Heart right ventricle (tissue), 16 donors: Measurements from ENCODE around the gene RASAL2. TPM values are rescaled to one million over a fixed set of nuclear protein-coding genes. Genes with fewer than 3 reads are reported as not detected.

Experiments
- ATAC-seq, 8 donors: fragments of 200-7000 bp; cut with Tn5 transposase; one replicate each; pipeline ENCODE4 v1.9.1; 2020; ENCODE audit warnings: mild to moderate bottlenecking in 8 of 8, moderate library complexity in 8 of 8, moderate number of reproducible peaks in 1 of 8
- DNase-seq, 2 donors: peaks; one replicate each; pipeline ENCODE4 v3.0.0-alpha.2; 2020
- H3K27ac ChIP-seq, 10 donors: fragments of 200-600 bp; sonication (generic) in 2 of 10; one replicate each; pipeline versions ENCODE4 v1.5.0 to v1.8.0; 2020 to 2022; ENCODE audit warnings: mild to moderate bottlenecking in 3 of 10
- H3K27me3 ChIP-seq, 7 donors: fragments of 200-600 bp; one replicate each; pipeline ENCODE4 v1.8.0; 2021 to 2022; ENCODE audit warnings: mild to moderate bottlenecking in 2 of 7
- H3K36me3 ChIP-seq, 9 donors: fragments of 200-600 bp; sonication (generic) in 1 of 9; one replicate each; pipeline versions ENCODE4 v1.5.0 to v1.8.0; 2020 to 2022; ENCODE audit warnings: mild to moderate bottlenecking in 2 of 9
- H3K4me1 ChIP-seq, 9 donors: fragments of 200-600 bp; sonication (generic) in 1 of 9; one replicate each; pipeline versions ENCODE4 v1.5.0 to v1.8.0; 2020 to 2022; ENCODE audit warnings: mild to moderate bottlenecking in 4 of 9
- H3K4me3 ChIP-seq, 10 donors: fragments of 200-600 bp; sonication (generic) in 2 of 10; one replicate each; pipeline versions ENCODE4 v1.5.0 to v1.8.0; 2020 to 2022; ENCODE audit warnings: mild to moderate bottlenecking in 7 of 10, moderate library complexity in 2 of 10
- H3K9me3 ChIP-seq, 11 donors: fragments of 200-600 bp in 10 of 11; sonication (generic) in 2 of 11; one replicate each; pipeline versions ENCODE4 v1.5.0 to v1.8.0; 2013 to 2022; ENCODE audit warnings: mild to moderate bottlenecking in 2 of 11, control low read depth in 1 of 11, moderate library complexity in 1 of 11
- CTCF ChIP-seq, 9 donors: fragments of 200-600 bp; sonication (generic) in 2 of 9; IDR thresholded peaks; one replicate each; pipeline versions ENCODE4 v1.5.0 to v1.8.0; 2021 to 2022; ENCODE audit warnings: antibody characterized with exemption in 9 of 9, mild to moderate bottlenecking in 5 of 9, moderate library complexity in 1 of 9
- WGBS, 2 donors: extraction: QIAGEN DNeasy Blood & Tissue Kit; methylation state at CpG; one replicate each; pipeline ENCODE4 v1.1.7; 2013; ENCODE audit warnings: inconsistent platforms in 1 of 2; 5-methylcytosine and 5-hydroxymethylcytosine counted together
- intact Hi-C, 10 donors: fragments of 100-400 bp; cut with DNase I; formaldehyde crosslinking; loops; one replicate each; pipeline versions ENCODE4 v1.11.1 to v1.14.2; 2022
- polyA plus RNA-seq, 2 donors: library from polyadenylated mRNA; stranded (reverse); fragments of 200-250 nt; gene quantifications; one replicate each; pipeline ENCODE4 v1.2.3, GENCODE V29; 2013
- total RNA-seq, 10 donors: library from RNA; stranded (reverse); fragmentation: NEBNext Ultra II Directional in 3 of 10; extraction: Animal tissue kit (Norgen Biotek cat#: 25700) in 3 of 10; gene quantifications; one replicate each; pipeline versions ENCODE4 v1.2.1 to v1.2.4, GENCODE V29; 2021 to 2023
- donor health status: Arrhythmogenic right ventricular cardiomyopathy.
- donor health status: ischemic (EF 13 %, LVEDD 7.1; RV severe dilation, severe dysfunction).
- donor health status: healthy with polysubstance abuse.
- donor health status: DM: no; HTN: yes; CAD: no.
- donor health status: DM: no; HTN: no; CAD: no.
- donor health status: ischemic (EF 25% LVEDD 6.9; RV normal size, moderate dysfunction).
- donor health status: ischemic (EF 25% LVEDD 5.7; RV mildly dilated, moderate dysfunction).
- donor health status: healthy.
- donor health status: DM: yes; HTN: yes; CAD: no.
- donor health status: Ischemic cardiomyopathy.
- donor health status: ischemic (EF 35%, LVEDD 5.7; RV mildly dilated, moderate dysfunction).
- donor health status: nonischemic (EF 11% LVEDD 7.7; RV severe dilation, severe dysfunction).
- donor health status: DM: yes; HTN: yes; CAD: no.
- donor health status: PGD.
- donor health status: ischemic (EF 29% LVEDD 5.4; RV normal size, mild dysfunction).
- donor health status: nonischemic (EF 23%, LVEDD 6.1; RV moderate dilation, normal function).

Gene RASAL2
- total and polyA plus RNA-seq, 12 donors, result 3.5 to 59.8 (median 36.2) TPM

GRCh38 chr1:178324003-178324402 lies 230.1 kb downstream of the RASAL2 start:
- intact Hi-C loops, result no loop called here
- no peak overlapping the region for H3K4me3 ChIP-seq
- no peaks in the 10 kb centered on the region for H3K9me3 ChIP-seq
- H3K27ac ChIP-seq, result no peak overlapping the region
- H3K36me3 ChIP-seq, result no peaks in the 10 kb centered on the region
- 91 to 98% methylated on average over 1 of the region's 1 CpG for WGBS, 2 donors
- no peak for ATAC-seq
- no peak for DNase-seq
- peaks cover 0 to 34% (median 14%) of the 10 kb centered on the region in 9 donors for H3K4me1 ChIP-seq
- no peak for TF ChIP-seq CTCF (IDR thresholded peaks at IDR 0.05)
- no peaks in the 10 kb centered on the region for H3K27me3 ChIP-seq

- 72 to 77% methylated on average over 3 of the region's 3 CpGs for WGBS, 2 donors
- ATAC-seq (peak in 7 of 8 donors; percentile 33 to 94 (median 70)), DNase-seq (no peak)
- Histone ChIP-seq H3K9me3 (no peaks in the 10 kb centered on the region), H3K27me3 (no peaks in the 10 kb centered on the region), H3K4me1 (peaks cover 0 to 41% (median 26%) of the 10 kb centered on the region in 9 donors), H3K36me3 (no peaks in the 10 kb centered on the region), H3K27ac (peak overlapping the region in 3 of 10 donors; percentile 12 to 56 (median 31)), H3K4me3 (no peak overlapping the region)
- TF ChIP-seq CTCF (IDR thresholded peaks at IDR 0.05), result no peak
- intact Hi-C loops, result no loop called here
These were observed 234.8 kb downstream of the RASAL2 start for GRCh38 chr1:178328728-178329127.

GRCh38 chr1:178330153-178330552 lies 236.2 kb downstream of the RASAL2 start:
- no peaks in the 10 kb centered on the region for H3K27me3 ChIP-seq
- TF ChIP-seq CTCF (IDR thresholded peaks at IDR 0.05), result no peak
- ATAC-seq (no peak), DNase-seq (no peak)
- intact Hi-C loops, result no loop called here
- H3K27ac ChIP-seq, result no peak overlapping the region
- no peak overlapping the region for H3K4me3 ChIP-seq
- no peaks in the 10 kb centered on the region for H3K9me3 ChIP-seq
- H3K4me1 ChIP-seq, result peaks cover 0 to 39% (median 26%) of the 10 kb centered on the region in 9 donors
- no peaks in the 10 kb centered on the region for H3K36me3 ChIP-seq
- 87 to 96% methylated on average over 1 of the region's 1 CpG for WGBS, 2 donors

- no peak overlapping the region for H3K4me3 ChIP-seq
- WGBS, 2 donors, result 87 to 89% methylated on average over 7 of the region's 7 CpGs
These were observed 237.1 kb downstream of the RASAL2 start for GRCh38 chr1:178330848-178331497.

More at GRCh38 chr1:178330848-178331497, 237.1 kb downstream of the RASAL2 start:
- Histone ChIP-seq H3K9me3 (no peaks in the 10 kb centered on the region), H3K4me1 (peaks cover 0 to 39% (median 25%) of the 10 kb centered on the region in 9 donors), H3K27ac (no peak overlapping the region), H3K27me3 (no peaks in the 10 kb centered on the region), H3K36me3 (no peaks in the 10 kb centered on the region)
- intact Hi-C loops, result no loop called here
- DNase-seq (no peak), ATAC-seq (no peak)
- TF ChIP-seq CTCF (IDR thresholded peaks at IDR 0.05), result no peak
